ENCODE results near the gene KLRG1. TPM values are rescaled to one million over a fixed set of nuclear protein-coding genes. Genes with fewer than 3 reads are reported as not detected.

Gene KLRG1
- total and polyA plus RNA-seq, 9 donors, result 1.6 to 2.9 (median 2.6) TPM

Other genes with a start within 250 kb of the KLRG1 start
- not detected for gene A2ML1, start 166.9 kb upstream of the KLRG1 start, total RNA-seq
- 1 to 10 TPM in 1 of 8 donors, under 1 TPM in 6, not detected in 1; 0.02 to 6.5 (median 0.33) TPM for gene A2ML1, start 166.9 kb upstream of the KLRG1 start, polyA plus RNA-seq (ENCODE audit: insufficient read depth in 1 of 8, insufficient read length in 8 of 8, low replicate concordance in 1 of 8)
- gene PHC1, start 75.0 kb upstream of the KLRG1 start, total RNA-seq, result 27.8 TPM
- 10 to 100 TPM; 28.8 to 44.3 (median 34.8) TPM for gene PHC1, start 75.0 kb upstream of the KLRG1 start, polyA plus RNA-seq (ENCODE audit: insufficient read depth in 1 of 8, insufficient read length in 8 of 8, low replicate concordance in 1 of 8)
- 74.9 TPM for gene M6PR, start 39.9 kb upstream of the KLRG1 start, total RNA-seq
- gene M6PR, start 39.9 kb upstream of the KLRG1 start, polyA plus RNA-seq (ENCODE audit: insufficient read depth in 1 of 8, insufficient read length in 8 of 8, low replicate concordance in 1 of 8), result 100 to 1,000 TPM; 100 to 127 (median 111) TPM
- gene A2M, start 126.4 kb downstream of the KLRG1 start, total RNA-seq, result 233 TPM
- gene A2M, start 126.4 kb downstream of the KLRG1 start, polyA plus RNA-seq (ENCODE audit: insufficient read depth in 1 of 8, insufficient read length in 8 of 8, low replicate concordance in 1 of 8), result 100 to 1,000 TPM; 279 to 347 (median 307) TPM
- 0.40 TPM for gene PZP, start 218.8 kb downstream of the KLRG1 start, total RNA-seq
- under 1 TPM; 0.33 to 0.89 (median 0.71) TPM for gene PZP, start 218.8 kb downstream of the KLRG1 start, polyA plus RNA-seq (ENCODE audit: insufficient read depth in 1 of 8, insufficient read length in 8 of 8, low replicate concordance in 1 of 8)

All from muscle of leg (tissue), 9 donors.